Measurements from ENCODE around the gene ZNF32. TPM values are rescaled to one million over a fixed set of nuclear protein-coding genes. Genes with fewer than 3 reads are reported as not detected.

Gene ZNF32, protein sequence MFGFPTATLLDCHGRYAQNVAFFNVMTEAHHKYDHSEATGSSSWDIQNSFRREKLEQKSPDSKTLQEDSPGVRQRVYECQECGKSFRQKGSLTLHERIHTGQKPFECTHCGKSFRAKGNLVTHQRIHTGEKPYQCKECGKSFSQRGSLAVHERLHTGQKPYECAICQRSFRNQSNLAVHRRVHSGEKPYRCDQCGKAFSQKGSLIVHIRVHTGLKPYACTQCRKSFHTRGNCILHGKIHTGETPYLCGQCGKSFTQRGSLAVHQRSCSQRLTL
- total RNA-seq = 10 to 100 TPM; 10.6 to 46.5 (median 14.8) TPM
- long read RNA-seq, donor 1, transcript ZNF32-202 (3 exons, 1,201 nt) = minor isoform, 6 of 69 reads
- long read RNA-seq, donor 1, transcript ZNF32-201 (3 exons, 1,137 nt) = major isoform, 41 of 69 reads
- long read RNA-seq, donor 1, partial matches to known transcripts = 4 of 69 reads
- long read RNA-seq, donor 1, other reads (novel, unspliced or antisense) = 18 of 69 reads
- long read RNA-seq, donor 2, transcript ZNF32-201 (3 exons, 1,137 nt) = major isoform, 6 of 9 reads
- long read RNA-seq, donor 2, partial matches to known transcripts = 1 of 9 reads
- long read RNA-seq, donor 2, other reads (novel, unspliced or antisense) = 2 of 9 reads

DNA sequence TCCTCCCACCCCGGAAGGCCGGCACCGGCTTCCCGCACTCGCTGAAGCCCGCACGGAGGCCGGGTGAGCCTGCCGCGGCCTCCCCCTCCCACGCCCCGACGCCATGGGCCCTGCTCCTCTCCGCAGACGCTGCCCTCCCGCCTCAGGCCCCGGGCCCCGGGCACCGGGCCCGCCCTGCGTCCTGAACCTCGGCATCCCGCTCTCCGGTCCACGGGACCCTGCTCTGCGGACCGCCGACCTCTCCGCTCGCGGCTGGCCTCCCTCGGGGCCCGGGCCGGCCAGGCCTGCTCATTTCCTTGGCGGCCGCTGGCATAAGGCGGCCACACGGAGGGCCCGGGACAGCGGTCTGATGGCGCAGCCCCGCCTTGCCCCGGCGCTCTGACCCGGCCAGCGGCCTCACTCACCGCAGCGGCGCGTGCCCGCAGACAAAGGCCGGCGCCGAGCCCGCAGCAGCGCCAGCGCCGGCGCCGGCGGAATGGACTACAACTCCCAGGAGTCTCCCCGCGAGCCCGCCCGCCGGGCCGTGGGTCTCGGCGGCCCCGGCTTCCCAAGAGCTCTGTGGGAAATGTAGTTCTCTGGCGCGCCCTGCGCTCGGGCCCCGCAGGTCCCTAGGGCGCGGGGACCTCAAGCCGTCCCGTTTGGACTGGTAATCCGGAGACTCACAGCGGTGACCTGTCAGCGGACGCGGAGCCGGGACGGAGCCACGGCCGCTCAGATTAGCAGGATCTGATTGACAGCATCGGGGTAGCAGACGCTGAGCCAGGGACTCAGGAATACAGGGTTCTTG, at the start of gene ZNF32:
ZNF32 (minus strand) TSS at position 484 of the 787 bp plus-strand sequence. CDS start 2,748 bp downstream, outside the sequence.
- intact Hi-C loops (cut with DNase I, micrococcal nuclease) = no loop called here
- H3K4me3 ChIP-seq = peak within 1 kb of the TSS; percentile 83
- TF ChIP-seq CTCF (IDR thresholded peaks at IDR 0.05) = no peak
- DNase-seq (peak; percentile 81 to 89 (median 86)), ATAC-seq (peak; percentile 99)
- H3K9me3 ChIP-seq = peaks cover 36% of the 10 kb centered on the region
- no peaks in the 10 kb centered on the region for H3K4me1 ChIP-seq (ENCODE audit: low read depth)
- H3K36me3 ChIP-seq (ENCODE audit: low read depth) = peaks cover 12% of the 10 kb centered on the region

DNA sequence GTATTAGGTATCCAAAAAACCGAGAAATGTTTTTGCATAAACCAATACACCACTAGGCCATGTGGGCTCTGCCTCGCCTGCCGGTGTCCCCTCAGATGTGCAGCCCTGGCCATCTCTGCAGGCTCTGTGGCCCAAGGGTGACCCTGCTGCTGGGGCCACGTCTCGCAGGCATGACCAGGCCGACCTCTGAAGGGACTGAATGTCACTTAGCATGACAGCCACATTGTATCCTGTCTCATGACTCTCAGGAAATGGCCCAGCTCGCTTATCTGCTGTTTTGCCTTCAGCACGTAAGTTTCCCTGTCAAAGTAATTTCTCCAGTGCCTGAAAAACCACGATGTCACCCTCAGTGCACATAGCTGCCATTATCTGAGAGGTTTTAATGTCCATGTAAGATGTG, 49.5 kb upstream of the ZNF32 start:
- intact Hi-C loops (cut with DNase I, micrococcal nuclease) = loop anchor here in 1 of 2 donors (10.0 kb wide), 1 partner anchor 617 kb away; no protein-coding TSS in a partner anchor
- TF ChIP-seq CTCF (IDR thresholded peaks at IDR 0.05) = no peak
- DNase-seq (no peak), ATAC-seq (no peak)
- no peak overlapping the region for H3K4me3 ChIP-seq
- no peaks in the 10 kb centered on the region for H3K4me1 ChIP-seq (ENCODE audit: low read depth)
- no peaks in the 10 kb centered on the region for H3K9me3 ChIP-seq
- H3K36me3 ChIP-seq (ENCODE audit: low read depth) = no peaks in the 10 kb centered on the region

DNA sequence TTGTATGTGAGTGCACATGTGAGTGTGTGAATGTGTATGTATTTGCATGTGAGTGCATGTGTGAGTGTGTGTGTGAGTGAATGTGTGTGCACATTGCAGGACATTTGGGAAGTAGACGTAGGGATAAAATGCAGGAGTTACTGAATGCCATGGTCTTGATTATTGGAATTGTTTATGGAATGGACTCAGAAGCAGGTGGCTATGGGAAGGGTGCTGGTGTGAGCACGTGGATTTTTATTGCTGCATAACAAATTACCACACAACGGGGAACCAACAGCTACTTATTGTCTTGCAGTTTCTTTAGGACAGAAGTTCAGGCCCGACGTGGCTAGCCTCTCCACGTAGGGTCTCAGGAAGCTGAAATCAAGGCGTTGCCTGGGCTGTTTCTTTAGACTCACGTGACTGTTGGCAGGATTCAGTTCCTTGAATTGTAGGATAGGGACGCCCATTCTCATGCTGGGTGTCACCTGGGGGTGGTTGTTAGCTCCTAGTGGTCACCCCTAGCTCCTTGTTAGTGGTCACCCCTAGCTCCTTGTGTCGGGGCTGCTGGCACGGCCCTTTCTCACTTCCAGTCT, 48.3 kb upstream of the ZNF32 start:
- no peaks in the 10 kb centered on the region for H3K36me3 ChIP-seq (ENCODE audit: low read depth)
- DNase-seq (no peak), ATAC-seq (no peak)
- no peaks in the 10 kb centered on the region for H3K4me1 ChIP-seq (ENCODE audit: low read depth)
- TF ChIP-seq CTCF (IDR thresholded peaks at IDR 0.05) = no peak
- intact Hi-C loops (cut with DNase I, micrococcal nuclease) = loop anchor here in 1 of 2 donors (10.0 kb wide), 1 partner anchor 618 kb away; no protein-coding TSS in a partner anchor
- no peaks in the 10 kb centered on the region for H3K9me3 ChIP-seq
- H3K4me3 ChIP-seq = no peak overlapping the region

- intact Hi-C loops (cut with DNase I, micrococcal nuclease) = loop anchor here in 1 of 2 donors (10.0 kb wide), 1 partner anchor 619 kb away; no protein-coding TSS in a partner anchor
- Histone ChIP-seq H3K36me3 (ENCODE audit: low read depth) (no peaks in the 10 kb centered on the region), H3K9me3 (no peaks in the 10 kb centered on the region), H3K4me1 (ENCODE audit: low read depth) (no peaks in the 10 kb centered on the region), H3K4me3 (no peak overlapping the region)
- TF ChIP-seq CTCF (IDR thresholded peaks at IDR 0.05) = no peak
- ATAC-seq (no peak), DNase-seq (no peak)
Measured at GRCh38 chr10:43695730-43696129, 47.0 kb upstream of the ZNF32 start.

- TF ChIP-seq CTCF (IDR thresholded peaks at IDR 0.05) = no peak
- no peaks in the 10 kb centered on the region for H3K36me3 ChIP-seq (ENCODE audit: low read depth)
- ATAC-seq (no peak), DNase-seq (no peak)
- intact Hi-C loops (cut with DNase I, micrococcal nuclease) = loop anchor here in 1 of 2 donors (10.0 kb wide), 1 partner anchor 619 kb away; no protein-coding TSS in a partner anchor
- H3K4me1 ChIP-seq (ENCODE audit: low read depth) = peaks cover 2% of the 10 kb centered on the region
- no peaks in the 10 kb centered on the region for H3K9me3 ChIP-seq
- no peak overlapping the region for H3K4me3 ChIP-seq
Measured at GRCh38 chr10:43695321-43695720, 46.6 kb upstream of the ZNF32 start.
